Pulmonary artery endothelial cell (primary cell): ENCODE data around the gene PKD2L1. TPM values are rescaled to one million over a fixed set of nuclear protein-coding genes. Genes with fewer than 3 reads are reported as not detected.
"Not testable (repeated sequence)": the region's sequence is repeated elsewhere in the genome, so short reads cannot be mapped to it uniquely, and the experiment has no call there.

Experiments
- DNase-seq: peaks from one replicate; pipeline ENCODE4 v3.0.0-alpha.2; 2011; ENCODE audit warnings: low read depth, low spot score
- total RNA-seq: library from RNA; depleted of rRNA; stranded (reverse); fragments of >200 nt; gene quantifications from 2 replicates; pipeline ENCODE4 v1.2.3, GENCODE V29; 2014

Gene PKD2L1
- total RNA-seq, 1 donor from 2014 or later, result not detected

- no peak for DNase-seq
Observed at GRCh38 chr10:100334762-100335161, 4.7 kb upstream of the PKD2L1 start.

- DNase-seq, result no peak
Observed at GRCh38 chr10:100333661-100334440, 3.8 kb upstream of the PKD2L1 start.

- no peak for DNase-seq
Observed at GRCh38 chr10:100333106-100333505, 3.1 kb upstream of the PKD2L1 start.

GRCh38 chr10:100328198-100328597 is 1.8 kb downstream of the PKD2L1 start:
- DNase-seq, result no peak

GRCh38 chr10:100327718-100328009 is 2.4 kb downstream of the PKD2L1 start:
- no peak for DNase-seq

- DNase-seq, result no peak
Observed at GRCh38 chr10:100327007-100327717, 2.9 kb downstream of the PKD2L1 start.

- DNase-seq, result no peak
Observed at GRCh38 chr10:100325158-100325557, 4.9 kb downstream of the PKD2L1 start.

- DNase-seq, result no peak
Observed at GRCh38 chr10:100319707-100320402, 10.2 kb downstream of the PKD2L1 start.

- DNase-seq, result no peak
Observed at GRCh38 chr10:100318207-100318606, 11.8 kb downstream of the PKD2L1 start.

GRCh38 chr10:100315615-100316014 is 14.4 kb downstream of the PKD2L1 start:
- DNase-seq, result no peak

GRCh38 chr10:100311298-100311697 is 18.7 kb downstream of the PKD2L1 start:
- DNase-seq, result no peak

- no peak for DNase-seq
Observed at GRCh38 chr10:100307684-100308083, 22.3 kb downstream of the PKD2L1 start.

- no peak for DNase-seq
Observed at GRCh38 chr10:100306861-100307260, 23.2 kb downstream of the PKD2L1 start.

GRCh38 chr10:100304414-100304813 is 25.6 kb downstream of the PKD2L1 start:
- DNase-seq, result no peak

GRCh38 chr10:100303724-100304319 is 26.2 kb downstream of the PKD2L1 start:
- DNase-seq, result no peak

- DNase-seq, result not testable (repeated sequence)
Observed at GRCh38 chr10:100301123-100301522, 28.9 kb downstream of the PKD2L1 start.

GRCh38 chr10:100297242-100297641 is 32.8 kb downstream of the PKD2L1 start:
- no peak for DNase-seq

GRCh38 chr10:100293066-100293465 is 37.0 kb downstream of the PKD2L1 start:
- DNase-seq, result no peak

GRCh38 chr10:100292300-100292699 is 37.7 kb downstream of the PKD2L1 start:
- DNase-seq, result not testable (repeated sequence)

- DNase-seq, result no peak
Observed at GRCh38 chr10:100291356-100291755, 38.7 kb downstream of the PKD2L1 start.

- no peak for DNase-seq
Observed at GRCh38 chr10:100289641-100290040, 40.4 kb downstream of the PKD2L1 start.

GRCh38 chr10:100288196-100288595 is 41.8 kb downstream of the PKD2L1 start:
- no peak for DNase-seq
